ENCODE results near the gene KDM2A.
A peak's percentile ranks its signal among the peaks of the same experiment; 100 is the strongest.

Gene KDM2A

GRCh38 chr11:67098799-67099429, 20.1 kb upstream of the KDM2A start:
- H3K4me3 ChIP-seq (ENCODE audit: low read depth, low read length) = no peak overlapping the region
- TF ChIP-seq, protein P1, sequence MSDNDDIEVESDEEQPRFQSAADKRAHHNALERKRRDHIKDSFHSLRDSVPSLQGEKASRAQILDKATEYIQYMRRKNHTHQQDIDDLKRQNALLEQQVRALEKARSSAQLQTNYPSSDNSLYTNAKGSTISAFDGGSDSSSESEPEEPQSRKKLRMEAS (IDR thresholded peaks at IDR 0.05; ENCODE audit: low read depth, low read length) = no peak
- no peak for TF ChIP-seq CTCF (IDR thresholded peaks at IDR 0.05; ENCODE audit: low read depth, low read length)
- TF ChIP-seq MYC (IDR thresholded peaks at IDR 0.05; ENCODE audit: low read depth, low read length) = no peak
- no peak for TF ChIP-seq POLR2A (IDR thresholded peaks at IDR 0.05; ENCODE audit: extremely low read depth, insufficient read length)
- no peak for DNase-seq (ENCODE audit: low read depth)

DNA sequence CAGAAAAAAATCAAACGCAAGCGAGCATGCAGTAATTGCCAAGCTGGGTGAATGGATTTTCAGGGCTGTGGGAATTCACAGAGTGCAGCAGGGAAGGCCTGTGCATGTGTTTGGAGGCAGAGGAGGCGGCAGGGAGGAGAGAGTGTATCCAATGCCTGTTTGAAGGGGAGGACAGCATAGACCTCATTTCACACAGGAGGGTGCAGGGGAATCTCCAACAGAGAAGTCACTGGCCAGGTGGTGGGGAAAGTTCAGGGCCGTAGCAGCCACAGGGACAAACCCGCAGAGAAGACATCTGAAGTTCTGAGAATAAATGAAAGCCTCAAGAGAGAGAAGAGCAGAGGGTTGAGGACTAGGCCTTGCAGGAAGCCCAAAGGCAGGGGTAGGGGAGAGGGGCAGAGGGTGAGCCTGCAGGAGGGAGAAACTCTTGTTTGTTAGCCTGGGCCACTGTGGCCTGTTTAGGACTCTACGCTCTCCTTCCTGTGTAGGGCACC, 19.2 kb upstream of the KDM2A start:
- H3K4me3 ChIP-seq (ENCODE audit: low read depth, low read length) = no peak overlapping the region
- DNase-seq (ENCODE audit: low read depth) = no peak
- TF ChIP-seq, protein P1 (IDR thresholded peaks at IDR 0.05; ENCODE audit: low read depth, low read length) = no peak
- TF ChIP-seq POLR2A (IDR thresholded peaks at IDR 0.05; ENCODE audit: extremely low read depth, insufficient read length) (no peak), CTCF (IDR thresholded peaks at IDR 0.05; ENCODE audit: low read depth, low read length) (no peak), MYC (IDR thresholded peaks at IDR 0.05; ENCODE audit: low read depth, low read length) (no peak)

DNA sequence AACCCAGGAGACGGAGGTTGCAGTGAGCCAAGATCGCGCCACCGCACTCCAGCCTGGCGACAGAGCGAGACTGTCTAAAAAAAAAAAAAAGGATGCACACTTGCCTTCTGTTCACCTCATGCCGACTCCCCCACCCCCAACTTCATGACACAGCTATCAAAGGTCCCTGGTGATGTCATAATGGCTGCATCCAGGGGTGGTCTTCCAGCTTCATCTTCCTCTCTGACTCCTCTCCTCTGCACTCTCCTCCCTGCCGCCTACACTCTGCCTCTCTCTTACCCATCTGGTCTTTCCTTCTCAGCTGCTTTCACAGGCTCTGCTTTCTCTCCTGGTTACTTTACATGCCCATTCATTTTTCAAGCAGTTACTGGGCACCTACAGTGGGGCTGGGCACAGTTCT, 16.4 kb upstream of the KDM2A start:
- TF ChIP-seq, protein P1 (IDR thresholded peaks at IDR 0.05; ENCODE audit: low read depth, low read length) = no peak
- TF ChIP-seq POLR2A (IDR thresholded peaks at IDR 0.05; ENCODE audit: extremely low read depth, insufficient read length) (no peak), CTCF (IDR thresholded peaks at IDR 0.05; ENCODE audit: low read depth, low read length) (no peak), MYC (IDR thresholded peaks at IDR 0.05; ENCODE audit: low read depth, low read length) (no peak)
- DNase-seq (ENCODE audit: low read depth) = no peak
- no peak overlapping the region for H3K4me3 ChIP-seq (ENCODE audit: low read depth, low read length)

DNA sequence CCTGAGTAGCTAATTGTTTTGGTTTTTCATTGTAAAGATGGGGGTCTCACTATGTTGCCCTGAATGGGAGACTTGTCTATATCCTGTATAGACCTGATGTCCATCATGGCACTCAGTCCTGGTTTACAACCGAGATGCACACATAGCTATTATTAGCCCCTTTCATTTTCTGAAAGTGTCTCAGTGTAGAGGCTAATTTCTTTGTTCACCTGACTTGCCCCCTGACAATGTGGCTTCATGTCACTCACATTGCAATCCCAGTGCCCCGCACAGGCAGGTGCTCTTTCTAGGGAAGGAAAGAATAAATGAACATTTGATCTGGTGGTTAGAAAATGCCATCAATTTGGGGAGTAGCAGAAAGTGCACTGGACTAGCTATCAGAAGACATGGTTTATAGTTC, 13.1 kb upstream of the KDM2A start:
- TF ChIP-seq, protein P1 (IDR thresholded peaks at IDR 0.05; ENCODE audit: low read depth, low read length) = no peak
- no peak overlapping the region for H3K4me3 ChIP-seq (ENCODE audit: low read depth, low read length)
- DNase-seq (ENCODE audit: low read depth) = no peak

DNA sequence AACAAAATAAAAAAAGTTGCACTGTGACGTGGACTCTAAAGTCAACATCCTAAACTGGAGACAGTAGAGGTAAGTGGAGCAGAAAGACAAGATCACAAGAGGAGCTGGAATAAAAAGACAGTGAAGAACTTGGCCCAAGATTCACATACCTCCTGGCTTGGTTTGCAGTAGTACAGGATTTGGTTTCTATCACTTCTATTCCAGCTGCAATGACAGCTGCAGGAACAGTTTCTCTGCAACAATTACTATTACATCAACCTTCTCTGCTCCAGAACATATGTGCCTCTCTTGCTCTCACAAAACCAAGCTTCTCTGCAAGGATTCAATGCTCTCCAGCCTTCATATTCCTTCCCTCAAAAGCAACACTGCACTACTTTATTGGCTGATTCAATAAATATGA, 7.8 kb upstream of the KDM2A start:
- TF ChIP-seq, protein P1 (IDR thresholded peaks at IDR 0.05; ENCODE audit: low read depth, low read length) = no peak
- TF ChIP-seq CTCF (IDR thresholded peaks at IDR 0.05; ENCODE audit: low read depth, low read length) = no peak
- TF ChIP-seq POLR2A (IDR thresholded peaks at IDR 0.05; ENCODE audit: extremely low read depth, insufficient read length) = no peak
- no peak for TF ChIP-seq MYC (IDR thresholded peaks at IDR 0.05; ENCODE audit: low read depth, low read length)
- no peak for DNase-seq (ENCODE audit: low read depth)
- H3K4me3 ChIP-seq (ENCODE audit: low read depth, low read length) = no peak overlapping the region

GRCh38 chr11:67113231-67113721, 5.8 kb upstream of the KDM2A start:
- DNase-seq (ENCODE audit: low read depth) = peak; percentile 72
- TF ChIP-seq, protein P1 (IDR thresholded peaks at IDR 0.05; ENCODE audit: low read depth, low read length) = no peak
- TF ChIP-seq MYC (IDR thresholded peaks at IDR 0.05; ENCODE audit: low read depth, low read length) = no peak
- TF ChIP-seq CTCF (IDR thresholded peaks at IDR 0.05; ENCODE audit: low read depth, low read length) = no peak
- no peak for TF ChIP-seq POLR2A (IDR thresholded peaks at IDR 0.05; ENCODE audit: extremely low read depth, insufficient read length)
- no peak overlapping the region for H3K4me3 ChIP-seq (ENCODE audit: low read depth, low read length)

Data from NB4 (cell line).